Ishikawa (cell line): ENCODE results near the gene IL10RA.

ENCODE experiments used
- CEBPB ChIP-seq: IDR thresholded peaks from 2 replicates; pipeline ENCODE4 v1.6.1; 2012
- CREB1 ChIP-seq: IDR thresholded peaks from 2 replicates; pipeline ENCODE4 v1.6.1; 2012; ENCODE audit warnings: low read depth
- EP300 ChIP-seq: IDR thresholded peaks from 2 replicates; pipeline ENCODE4 v1.6.1; 2012; ENCODE audit warnings: borderline replicate concordance
- MAX ChIP-seq: IDR thresholded peaks from 2 replicates; pipeline ENCODE4 v1.6.1; 2012
- REST ChIP-seq: IDR thresholded peaks from 2 replicates; pipeline ENCODE4 v1.6.1; 2012; ENCODE audit warnings: low read depth, mild to moderate bottlenecking
- TAF1 ChIP-seq: IDR thresholded peaks from 2 replicates; pipeline ENCODE4 v1.6.1; 2012; ENCODE audit warnings: low read depth, mild to moderate bottlenecking
- TEAD4 ChIP-seq: IDR thresholded peaks from 2 replicates; pipeline ENCODE4 v1.6.1; 2012
- USF1 ChIP-seq: IDR thresholded peaks from 2 replicates; pipeline ENCODE4 v1.6.1; 2012
- ZBTB7A ChIP-seq: IDR thresholded peaks from 2 replicates; pipeline ENCODE4 v1.6.1; 2012; ENCODE audit warnings: low read depth

GRCh38 chr11:117980720-117981119 lies 5.5 kb upstream of the IL10RA start:
- TF ChIP-seq USF1 (no peak), REST (no peak), TEAD4 (no peak), MAX (no peak), CEBPB (no peak), EP300 (no peak), CREB1 (no peak), TAF1 (no peak), ZBTB7A (no peak)
